H9 (cell line): ENCODE measurements around the gene TCERG1L. TPM values are rescaled to one million over a fixed set of nuclear protein-coding genes. Genes with fewer than 3 reads are reported as not detected.
A peak's percentile ranks its signal among the peaks of the same experiment; 100 is the strongest.

ENCODE experiments used
- DNase-seq: peaks from one replicate; pipeline ENCODE4 v3.0.0-alpha.2; 2017
- H2AFZ ChIP-seq: one replicate; pipeline ENCODE4 v1.6.1; 2013; ENCODE audit warnings: mild to moderate bottlenecking, low read length, control low read depth, moderate library complexity
- H2AK5ac ChIP-seq: 2 replicates; pipeline ENCODE4 v1.6.1; 2013; ENCODE audit warnings: low read length, control low read depth, mixed read lengths; ENCODE audit not compliant: insufficient read length
- H2BK120ac ChIP-seq: one replicate; pipeline ENCODE4 v1.6.1; 2013; ENCODE audit warnings: low read depth, mild to moderate bottlenecking, low read length, control low read depth, inconsistent platforms; ENCODE audit not compliant: poor library complexity, severe bottlenecking
- H2BK12ac ChIP-seq: 2 replicates; pipeline ENCODE4 v1.6.1; 2013; ENCODE audit warnings: low read length, control low read depth, mixed read lengths, low read depth; ENCODE audit not compliant: insufficient read length
- H2BK15ac ChIP-seq: 2 replicates; pipeline ENCODE4 v1.6.1; 2013; ENCODE audit warnings: low read depth, low read length, control low read depth
- H2BK20ac ChIP-seq: one replicate; pipeline ENCODE4 v1.6.1; 2013; ENCODE audit warnings: low read depth, mild to moderate bottlenecking, low read length, control low read depth, inconsistent platforms; ENCODE audit not compliant: poor library complexity, severe bottlenecking
- H2BK5ac ChIP-seq: 2 replicates; pipeline ENCODE4 v1.6.1; 2013; ENCODE audit warnings: low read length, control low read depth, mixed read lengths; ENCODE audit not compliant: insufficient read length
- H3K14ac ChIP-seq: 2 replicates; pipeline ENCODE4 v1.6.1; 2013; ENCODE audit warnings: low read length, control low read depth; ENCODE audit not compliant: insufficient read depth
- H3K18ac ChIP-seq: 2 replicates; pipeline ENCODE4 v1.6.1; 2013; ENCODE audit warnings: low read depth, mild to moderate bottlenecking, mixed read lengths, low read length, control low read depth; ENCODE audit not compliant: insufficient read length
- H3K23ac ChIP-seq: 2 replicates; pipeline ENCODE4 v1.6.1; 2013; ENCODE audit warnings: low read length, control low read depth, mixed read lengths, low read depth; ENCODE audit not compliant: insufficient read length
- H3K23me2 ChIP-seq: 2 replicates; pipeline ENCODE4 v1.6.1; 2013; ENCODE audit warnings: low read depth, mild to moderate bottlenecking, mixed read lengths, low read length, control low read depth; ENCODE audit not compliant: insufficient read length, poor library complexity, severe bottlenecking
- H3K27ac ChIP-seq: 2 replicates; pipeline ENCODE4 v1.5.1; 2013; ENCODE audit warnings: low read length, control low read depth, mixed read lengths, low read depth; ENCODE audit not compliant: insufficient read length
- H3K27me3 ChIP-seq: 2 replicates; pipeline ENCODE4 v1.6.1; 2013; ENCODE audit warnings: low read length, control low read depth, inconsistent platforms; ENCODE audit not compliant: insufficient read depth
- H3K4ac ChIP-seq: 2 replicates; pipeline ENCODE4 v1.6.1; 2013; ENCODE audit warnings: low read depth, mild to moderate bottlenecking, control low read depth, inconsistent platforms, low read length, moderate library complexity
- H3K4me1 ChIP-seq: 2 replicates; pipeline ENCODE4 v1.6.1; 2013; ENCODE audit warnings: low read length, control low read depth, inconsistent platforms; ENCODE audit not compliant: insufficient read depth
- H3K4me2 ChIP-seq: 2 replicates; pipeline ENCODE4 v1.6.1; 2013; ENCODE audit warnings: low read length, control low read depth, mixed read lengths; ENCODE audit not compliant: insufficient read length, insufficient read depth
- H3K56ac ChIP-seq: 2 replicates; pipeline ENCODE4 v1.6.1; 2013; ENCODE audit warnings: low read depth, mild to moderate bottlenecking, mixed read lengths, low read length, control low read depth; ENCODE audit not compliant: insufficient read length
- H3K79me1 ChIP-seq: 2 replicates; pipeline ENCODE4 v1.6.1; 2013; ENCODE audit warnings: low read depth, mild to moderate bottlenecking, moderate library complexity, low read length, control low read depth, inconsistent platforms; ENCODE audit not compliant: insufficient read depth, poor library complexity, severe bottlenecking
- H3K79me2 ChIP-seq: 2 replicates; pipeline ENCODE4 v1.6.1; 2013; ENCODE audit warnings: low read length, control low read depth, inconsistent platforms; ENCODE audit not compliant: insufficient read depth
- H3K9ac ChIP-seq: 2 replicates; pipeline ENCODE4 v1.6.1; 2013; ENCODE audit warnings: low read length, control low read depth, mixed read lengths; ENCODE audit not compliant: insufficient read length; ENCODE audit errors: extremely low read depth
- H3K9me3 ChIP-seq: one replicate; pipeline ENCODE4 v1.6.1; 2013; ENCODE audit warnings: low read depth, low read length, inconsistent platforms; ENCODE audit not compliant: control insufficient read depth
- H3T11ph ChIP-seq: one replicate; pipeline ENCODE4 v1.6.1; 2013; ENCODE audit warnings: mild to moderate bottlenecking, low read length, control low read depth, inconsistent platforms
- H4K20me1 ChIP-seq: one replicate; pipeline ENCODE4 v1.6.1; 2013; ENCODE audit not compliant: control insufficient read depth, insufficient read length, insufficient read depth
- H4K5ac ChIP-seq: 2 replicates; pipeline ENCODE4 v1.6.1; 2013; ENCODE audit warnings: low read depth, mild to moderate bottlenecking, mixed read lengths, low read length, control low read depth; ENCODE audit not compliant: insufficient read length
- H4K8ac ChIP-seq: replicated peaks from 2 replicates; pipeline ENCODE4 v1.6.1; 2013; ENCODE audit warnings: low read length, control low read depth, mixed read lengths, low read depth; ENCODE audit not compliant: insufficient read length
- H4K91ac ChIP-seq: 2 replicates; pipeline ENCODE4 v1.6.1; 2013; ENCODE audit warnings: low read depth, mild to moderate bottlenecking, moderate library complexity, mixed read lengths, low read length, control low read depth; ENCODE audit not compliant: insufficient read length
- H3K27ac Mint-ChIP-seq, 3 experiments: 2 replicates in 2 of 3; 3 replicates in 1 of 3; pipeline ENCODE4 v1.8.0; 2020 to 2021; ENCODE audit warnings: mixed read lengths in 3 of 3, mild to moderate bottlenecking in 1 of 3, moderate library complexity in 1 of 3
- H3K27me3 Mint-ChIP-seq: 2 replicates; pipeline ENCODE4 v1.8.0; 2021; ENCODE audit warnings: low read depth, mild to moderate bottlenecking, moderate library complexity, mixed read lengths
- H3K36me3 Mint-ChIP-seq, 3 experiments: 2 replicates in 2 of 3; 3 replicates in 1 of 3; pipeline ENCODE4 v1.8.0; 2020 to 2021; ENCODE audit warnings: low read depth in 3 of 3, mixed read lengths in 3 of 3; ENCODE audit not compliant: insufficient read depth in 1 of 3
- H3K4me1 Mint-ChIP-seq, 2 experiments: 2 replicates each; pipeline ENCODE4 v1.8.0; 2020; ENCODE audit warnings: mixed read lengths in 2 of 2
- H3K4me3 Mint-ChIP-seq, 2 experiments: 2 replicates in 1 of 2; 3 replicates in 1 of 2; pipeline ENCODE4 v1.8.0; 2020 to 2021; ENCODE audit warnings: mild to moderate bottlenecking in 2 of 2, mixed read lengths in 2 of 2, moderate library complexity in 1 of 2
- H3K9me3 Mint-ChIP-seq, 2 experiments: 2 replicates in 1 of 2; 3 replicates in 1 of 2; pipeline ENCODE4 v1.8.0; 2020; ENCODE audit warnings: mild to moderate bottlenecking in 2 of 2, mixed read lengths in 2 of 2, moderate library complexity in 1 of 2
- CTCF ChIP-seq: fragments of 200-600 bp; sonication (generic); conservative IDR thresholded peaks from 3 replicates; pipeline ENCODE4 v1.8.0; 2021; ENCODE audit warnings: antibody characterized with exemption, mild to moderate bottlenecking
- WGBS: extraction: QIAGEN DNeasy Blood & Tissue Kit; methylation state at CpG from one replicate; pipeline ENCODE4 v1.1.7; 2013; ENCODE audit warnings: missing lambda C conversion rate, low lambda C conversion rate, mixed read lengths; ENCODE audit not compliant: insufficient read length; ENCODE audit errors: extremely low coverage; 5-methylcytosine and 5-hydroxymethylcytosine counted together
- total RNA-seq: library from RNA; stranded (reverse); gene quantifications from 2 replicates; pipeline ENCODE4 v1.2.1, GENCODE V29; 2021

Gene TCERG1L
- total RNA-seq, 1 experiment from 2014 or later = 3.3 TPM

DNA sequence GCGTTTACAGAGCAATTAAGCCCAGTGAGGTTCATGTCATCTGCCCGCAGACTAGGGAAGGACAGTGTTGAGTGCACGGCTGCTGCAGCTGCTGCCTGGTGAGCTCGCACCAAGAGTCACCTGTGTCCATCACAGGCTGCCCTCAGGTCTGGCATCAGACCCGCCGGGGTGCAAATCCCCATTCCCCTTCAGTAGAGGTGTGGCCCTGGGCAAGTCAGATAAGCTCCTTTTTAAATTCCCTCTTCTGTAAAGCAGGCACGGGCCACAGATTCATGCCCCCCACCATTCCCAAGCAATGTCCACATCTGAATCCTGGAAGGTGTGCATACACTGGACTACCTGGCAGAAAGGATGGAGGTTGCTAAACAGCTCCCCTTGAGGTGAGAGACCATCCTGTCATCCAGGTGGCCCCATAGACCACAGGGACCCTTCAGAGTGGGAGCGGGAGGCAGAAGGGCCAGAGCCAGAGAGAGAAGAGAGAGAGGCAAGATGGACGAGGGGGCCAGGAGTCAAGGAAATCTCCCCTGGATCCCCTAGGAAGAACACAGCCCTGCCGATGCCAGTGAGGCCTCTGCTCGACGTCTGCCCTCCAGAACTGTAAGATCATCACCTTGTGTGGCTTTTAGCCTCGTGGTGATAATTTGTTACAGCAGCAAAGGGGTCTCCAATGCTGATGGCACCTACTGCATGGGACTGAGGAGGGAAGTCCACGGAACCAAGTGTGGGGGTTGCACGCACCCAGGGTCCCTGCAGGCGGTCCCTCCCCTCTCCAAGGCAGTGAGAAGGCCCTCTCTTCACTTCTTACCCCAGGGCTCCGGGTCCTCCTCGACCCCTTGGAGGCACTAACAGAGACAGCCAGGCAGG is 168.8 kb downstream of the TCERG1L start:
- Histone ChIP-seq H3K4me1 (no peaks in the 10 kb centered on the region), H3K23ac (no peak overlapping the region), H2AK5ac (no peak overlapping the region), H3K79me2 (no peaks in the 10 kb centered on the region), H4K91ac (no peak overlapping the region), H3K9ac (no peak overlapping the region), H3K18ac (no peak overlapping the region), H3K4me2 (no peak overlapping the region), H2BK120ac (no peak overlapping the region), H3K27me3 (no peaks in the 10 kb centered on the region), H3K79me1 (no peaks in the 10 kb centered on the region), H4K5ac (no peak overlapping the region), H3K56ac (no peak overlapping the region), H3K23me2 (no peaks in the 10 kb centered on the region), H4K20me1 (no peaks in the 10 kb centered on the region), H2AFZ (no peak overlapping the region), H2BK12ac (no peak overlapping the region), H2BK20ac (no peak overlapping the region), H3K9me3 (no peaks in the 10 kb centered on the region), H3K4ac (no peak overlapping the region), H3K14ac (no peak overlapping the region), H4K8ac (no peak overlapping the region), H3T11ph (no peak overlapping the region), H2BK5ac (no peak overlapping the region), H3K27ac (no peak overlapping the region), H2BK15ac (no peak overlapping the region)
- peak; percentile 38; the same call in 1 of the 3 replicates for TF ChIP-seq CTCF
- H3K4me1 Mint-ChIP-seq = peaks cover 25 to 44% of the 10 kb centered on the region in 2 experiments
- H3K4me3 Mint-ChIP-seq = no peak overlapping the region
- no peak overlapping the region; a peak in 1 of 7 replicates for H3K27ac Mint-ChIP-seq
- no CpG with 5 or more reads among the region's 18 CpGs for WGBS
- peaks cover 3 to 14% (median 7%) of the 10 kb centered on the region in 3 experiments; a peak in 5 of 7 replicates for H3K36me3 Mint-ChIP-seq
- DNase-seq = no peak
- peaks cover 2% of the 10 kb centered on the region; the same call in 1 of the 2 replicates for H3K27me3 Mint-ChIP-seq
- peaks cover 0 to 11% of the 10 kb centered on the region in 2 experiments; a peak in 3 of 5 replicates for H3K9me3 Mint-ChIP-seq
